KMS-11 (cell line): Measurements from ENCODE around the gene KDM2B.

ENCODE experiments used
- H2AFZ ChIP-seq: fragments of 200-600 bp; sonication (generic); 2 replicates; pipeline ENCODE4 v1.6.1; 2016; ENCODE audit warnings: antibody characterized with exemption, mixed run types, low read depth
- H3K27ac ChIP-seq: fragments of 200-600 bp; sonication (generic); 2 replicates; pipeline ENCODE4 v1.6.1; 2016; ENCODE audit warnings: mild to moderate bottlenecking, mixed run types
- H3K27me3 ChIP-seq: fragments of 200-600 bp; sonication (generic); 2 replicates; pipeline ENCODE4 v1.6.1; 2017; ENCODE audit warnings: mild to moderate bottlenecking, low read depth, mixed run types, moderate library complexity; ENCODE audit not compliant: insufficient read depth
- H3K36me3 ChIP-seq: fragments of 200-600 bp; sonication (generic); 2 replicates; pipeline ENCODE4 v1.6.1; 2017; ENCODE audit warnings: mild to moderate bottlenecking, mixed run types; ENCODE audit not compliant: insufficient read depth
- H3K4me1 ChIP-seq: fragments of 200-600 bp; sonication (generic); 2 replicates; pipeline ENCODE4 v1.6.1; 2016; ENCODE audit warnings: mild to moderate bottlenecking, low read depth, mixed run types; ENCODE audit not compliant: poor library complexity, severe bottlenecking
- H3K4me2 ChIP-seq: fragments of 200-600 bp; sonication (generic); 2 replicates; pipeline ENCODE4 v1.7.0; 2016; ENCODE audit warnings: mild to moderate bottlenecking, mixed run types
- H3K4me3 ChIP-seq: fragments of 200-600 bp; sonication (generic); IDR thresholded peaks from 2 replicates; pipeline ENCODE4 v1.6.1; 2017; ENCODE audit warnings: low read depth, low read length, mixed read lengths; ENCODE audit not compliant: insufficient read depth
- H3K79me2 ChIP-seq: fragments of 200-600 bp; sonication (generic); 2 replicates; pipeline ENCODE4 v1.6.1; 2016; ENCODE audit warnings: low read depth, mixed run types; ENCODE audit not compliant: insufficient read depth
- H3K9ac ChIP-seq: fragments of 200-600 bp; sonication (generic); 2 replicates; pipeline ENCODE4 v1.6.1; 2016; ENCODE audit warnings: mild to moderate bottlenecking, mixed run types
- H4K20me1 ChIP-seq: fragments of 200-600 bp; sonication (generic); 2 replicates; pipeline ENCODE4 v1.6.1; 2016; ENCODE audit warnings: mild to moderate bottlenecking, mixed run types; ENCODE audit not compliant: insufficient read depth
- TF ChIP-seq, protein P1 (sequence below): fragments of 200-600 bp; sonication (generic); conservative IDR thresholded peaks from 2 replicates; pipeline ENCODE4 v1.6.1; 2017; ENCODE audit warnings: low read depth, mild to moderate bottlenecking, antibody characterized with exemption, low read length, moderate library complexity, mixed read lengths

Gene KDM2B

DNA sequence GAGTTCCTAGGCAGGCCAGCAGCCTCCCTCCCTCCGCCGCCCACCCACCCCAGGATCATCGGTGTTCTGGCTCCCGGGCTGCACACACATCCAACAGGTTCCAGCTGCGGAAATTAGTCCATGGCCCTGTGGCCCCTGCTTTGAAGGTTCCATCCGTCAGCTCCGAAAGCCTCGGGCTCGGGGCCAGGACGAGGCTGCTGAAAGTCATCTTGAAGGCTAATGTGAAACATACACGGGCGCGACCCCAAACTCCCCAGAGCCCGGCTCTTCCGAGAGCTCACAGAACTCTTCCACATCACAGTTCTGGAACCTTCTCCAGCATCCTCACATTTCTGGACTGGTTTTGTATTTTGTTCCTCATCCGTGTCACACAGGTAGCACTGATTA is 19.8 kb downstream of the KDM2B start:
- no peak overlapping the region for H3K27ac ChIP-seq
- no peak overlapping the region for H3K4me3 ChIP-seq
- no peak overlapping the region for H2AFZ ChIP-seq
- H3K79me2 ChIP-seq: no peaks in the 10 kb centered on the region
- no peaks in the 10 kb centered on the region for H4K20me1 ChIP-seq
- H3K9ac ChIP-seq: no peak overlapping the region
- no peaks in the 10 kb centered on the region for H3K36me3 ChIP-seq
- no peaks in the 10 kb centered on the region for H3K27me3 ChIP-seq
- H3K4me2 ChIP-seq: no peak overlapping the region
- H3K4me1 ChIP-seq: no peaks in the 10 kb centered on the region
- TF ChIP-seq, protein P1, sequence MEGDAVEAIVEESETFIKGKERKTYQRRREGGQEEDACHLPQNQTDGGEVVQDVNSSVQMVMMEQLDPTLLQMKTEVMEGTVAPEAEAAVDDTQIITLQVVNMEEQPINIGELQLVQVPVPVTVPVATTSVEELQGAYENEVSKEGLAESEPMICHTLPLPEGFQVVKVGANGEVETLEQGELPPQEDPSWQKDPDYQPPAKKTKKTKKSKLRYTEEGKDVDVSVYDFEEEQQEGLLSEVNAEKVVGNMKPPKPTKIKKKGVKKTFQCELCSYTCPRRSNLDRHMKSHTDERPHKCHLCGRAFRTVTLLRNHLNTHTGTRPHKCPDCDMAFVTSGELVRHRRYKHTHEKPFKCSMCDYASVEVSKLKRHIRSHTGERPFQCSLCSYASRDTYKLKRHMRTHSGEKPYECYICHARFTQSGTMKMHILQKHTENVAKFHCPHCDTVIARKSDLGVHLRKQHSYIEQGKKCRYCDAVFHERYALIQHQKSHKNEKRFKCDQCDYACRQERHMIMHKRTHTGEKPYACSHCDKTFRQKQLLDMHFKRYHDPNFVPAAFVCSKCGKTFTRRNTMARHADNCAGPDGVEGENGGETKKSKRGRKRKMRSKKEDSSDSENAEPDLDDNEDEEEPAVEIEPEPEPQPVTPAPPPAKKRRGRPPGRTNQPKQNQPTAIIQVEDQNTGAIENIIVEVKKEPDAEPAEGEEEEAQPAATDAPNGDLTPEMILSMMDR: no peak

DNA sequence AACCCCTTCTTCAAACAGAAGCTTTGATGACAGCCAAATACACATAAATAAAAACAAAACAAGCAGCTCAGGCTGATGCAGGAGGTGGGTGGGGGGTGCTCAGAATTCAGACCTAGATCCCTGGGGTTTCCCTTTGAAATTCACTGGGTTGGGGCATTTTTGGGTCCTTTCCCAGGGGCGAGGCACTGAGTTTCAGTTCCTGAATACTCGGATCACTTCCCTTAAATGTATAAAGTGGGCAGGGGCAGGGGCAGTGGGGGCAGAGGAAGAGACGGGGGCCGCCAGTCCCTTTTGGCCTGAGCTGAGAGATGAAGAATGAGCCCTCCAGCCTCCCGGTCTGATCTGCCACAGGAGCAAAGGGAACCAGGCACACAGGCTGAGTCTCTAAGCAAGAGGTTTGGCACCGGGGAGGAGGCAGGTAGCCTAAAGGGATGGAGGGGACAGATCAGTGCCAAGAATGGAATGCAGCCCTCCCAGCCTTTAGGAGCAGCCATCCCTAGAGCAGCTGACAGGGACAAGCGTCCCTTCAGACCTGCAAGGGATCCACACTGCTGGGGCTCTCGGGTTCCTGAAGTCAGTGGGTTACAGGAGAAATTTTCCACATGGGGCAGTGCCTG is 20.3 kb downstream of the KDM2B start:
- H4K20me1 ChIP-seq: no peaks in the 10 kb centered on the region
- H3K79me2 ChIP-seq: no peaks in the 10 kb centered on the region
- no peaks in the 10 kb centered on the region for H3K27me3 ChIP-seq
- no peaks in the 10 kb centered on the region for H3K36me3 ChIP-seq
- H3K9ac ChIP-seq: no peak overlapping the region
- no peak overlapping the region for H3K27ac ChIP-seq
- H3K4me1 ChIP-seq: no peaks in the 10 kb centered on the region
- TF ChIP-seq, protein P1: no peak
- no peak overlapping the region for H3K4me2 ChIP-seq
- H3K4me3 ChIP-seq: no peak overlapping the region
- H2AFZ ChIP-seq: no peak overlapping the region

DNA sequence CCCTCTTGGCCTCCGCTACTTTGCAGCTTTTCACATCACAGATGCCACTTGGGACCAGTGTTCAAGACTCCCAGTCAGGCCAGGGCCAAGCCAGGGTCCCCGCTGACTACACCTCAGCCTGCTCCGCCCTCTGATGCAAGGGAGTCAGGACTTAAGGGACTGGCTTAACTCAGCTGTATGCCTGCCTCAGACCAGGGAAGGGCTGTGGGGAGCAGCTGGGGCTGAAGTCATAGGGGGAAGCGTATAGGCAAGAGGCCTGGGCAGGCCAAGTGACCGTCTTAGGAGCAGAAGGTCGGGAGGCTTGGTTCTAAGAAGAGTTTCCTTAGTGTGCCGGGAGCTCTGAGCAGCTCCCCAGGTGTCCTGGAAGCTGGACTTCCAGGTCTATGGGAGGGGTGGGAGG is 21.9 kb downstream of the KDM2B start:
- H4K20me1 ChIP-seq: no peaks in the 10 kb centered on the region
- no peaks in the 10 kb centered on the region for H3K4me1 ChIP-seq
- no peak overlapping the region for H3K4me2 ChIP-seq
- H3K27ac ChIP-seq: no peak overlapping the region
- no peaks in the 10 kb centered on the region for H3K79me2 ChIP-seq
- H2AFZ ChIP-seq: no peak overlapping the region
- no peak overlapping the region for H3K4me3 ChIP-seq
- H3K36me3 ChIP-seq: no peaks in the 10 kb centered on the region
- TF ChIP-seq, protein P1: no peak
- H3K9ac ChIP-seq: no peak overlapping the region
- H3K27me3 ChIP-seq: no peaks in the 10 kb centered on the region

DNA sequence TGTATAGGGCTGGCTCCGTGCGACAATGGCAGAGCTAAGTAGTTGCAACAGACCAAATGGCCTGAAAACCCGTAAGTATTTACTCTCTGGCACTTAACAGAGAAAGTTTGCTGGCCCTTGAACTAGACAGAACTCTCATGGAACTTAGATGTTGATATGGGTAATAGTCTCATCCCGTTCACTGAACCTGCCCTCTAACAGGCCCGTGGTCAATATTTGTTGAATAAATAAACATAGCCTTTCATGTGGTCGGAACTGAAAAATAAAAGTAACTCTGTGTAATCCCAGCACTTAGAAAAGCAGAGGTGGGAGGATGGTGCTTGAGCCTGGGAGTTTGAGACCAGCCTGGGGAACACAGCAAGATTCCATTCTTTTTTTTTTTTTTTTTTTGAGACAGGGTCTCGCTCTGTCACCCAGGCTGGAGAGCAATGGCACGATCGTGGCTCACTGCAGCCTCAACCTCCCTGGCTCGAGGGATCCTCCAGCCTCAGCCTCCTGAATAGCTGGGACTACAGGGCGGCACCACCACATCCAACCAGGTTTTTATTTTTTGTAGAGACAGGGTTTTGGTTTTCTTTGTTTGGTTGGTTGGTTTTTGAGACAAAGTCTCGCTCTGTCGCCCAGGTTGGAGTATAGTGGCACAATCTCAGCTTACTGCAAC is 29.7 kb downstream of the KDM2B start:
- Histone ChIP-seq H3K27ac (no peak overlapping the region), H4K20me1 (no peaks in the 10 kb centered on the region), H3K36me3 (no peaks in the 10 kb centered on the region), H3K27me3 (no peaks in the 10 kb centered on the region), H3K4me3 (no peak overlapping the region), H3K4me1 (peaks cover 5% of the 10 kb centered on the region), H3K9ac (no peak overlapping the region), H3K4me2 (no peak overlapping the region), H2AFZ (no peak overlapping the region), H3K79me2 (no peaks in the 10 kb centered on the region)
- TF ChIP-seq, protein P1: no peak
